Endothelial cell of umbilical vein (primary cell): ENCODE results near the gene GPR68. TPM values are rescaled to one million over a fixed set of nuclear protein-coding genes. Genes with fewer than 3 reads are reported as not detected.

Experiments used
- BruUV-seq: library from RNA; stranded (reverse); fragments of 400-500 nt; replicated peaks from 2 replicates; lab custom pipeline; 2021; lab: Mats Ljungman, UMichigan
- CTCF ChIA-PET: fragments of 300-600, 350-600 bp; sonication (Branson Sonifier 250); formaldehyde crosslinking; loops from one replicate; lab custom pipeline; 2021; ENCODE audit warnings: antibody characterized with exemption, inconsistent platforms; lab: Charles Lee
- POLR2A ChIA-PET: fragments of 300-600, 350-600 bp; sonication (Branson Sonifier 250); formaldehyde crosslinking; loops from one replicate; lab custom pipeline; 2021; ENCODE audit warnings: antibody characterized with exemption, inconsistent platforms; lab: Charles Lee
- DNase-seq: peaks from one replicate; pipeline ENCODE4 v3.0.0-alpha.2; 2011; ENCODE audit warnings: low read depth, low spot score
- FAIRE-seq: peaks from 2 replicates; lab custom pipeline; 2011; peaks lifted over from hg19 to GRCh38; lab: Jason Lieb, UNC
- H2AFZ ChIP-seq: 2 replicates; pipeline ENCODE4 v1.6.0; 2012; ENCODE audit warnings: low read depth, low read length, control low read depth, inconsistent platforms
- H3K27ac ChIP-seq: 2 replicates; pipeline ENCODE4 v1.5.1; 2011; ENCODE audit warnings: low read depth, mild to moderate bottlenecking, control low read depth, low read length, moderate library complexity; ENCODE audit not compliant: insufficient read depth
- H3K27me3 ChIP-seq, 2 experiments: 2 replicates each; pipeline versions ENCODE4 v1.6.0 to v1.6.1; 2011; ENCODE audit warnings: low read length in 2 of 2, mixed read lengths in 1 of 2; ENCODE audit not compliant: control insufficient read depth in 2 of 2, insufficient read depth in 2 of 2
- H3K36me3 ChIP-seq, 2 experiments: 2 replicates in 1 of 2; 3 replicates in 1 of 2; pipeline ENCODE4 v1.5.1; 2011; ENCODE audit warnings: low read length in 2 of 2, mild to moderate bottlenecking in 1 of 2, moderate library complexity in 1 of 2; ENCODE audit not compliant: control insufficient read depth in 2 of 2, insufficient read depth in 2 of 2; ENCODE audit errors: extremely low read depth in 1 of 2
- H3K4me1 ChIP-seq: 3 replicates; pipeline ENCODE4 v1.5.1; 2011; ENCODE audit warnings: mild to moderate bottlenecking, low read length; ENCODE audit not compliant: control insufficient read depth, insufficient read depth; ENCODE audit errors: extremely low read depth
- H3K4me2 ChIP-seq: 2 replicates; pipeline ENCODE4 v1.6.1; 2011; ENCODE audit warnings: low read length, control low read depth, mixed read lengths; ENCODE audit not compliant: insufficient read depth
- H3K4me3 ChIP-seq, 3 experiments: fragments of 200-600 bp in 1 of 3; sonication (generic), shearing (Covaris generic) in 1 of 3; replicated peaks in 1 of 3; 2 replicates each; pipeline ENCODE4 v1.5.1; 2011 to 2016; ENCODE audit warnings: control low read depth in 3 of 3, low read length in 3 of 3, mild to moderate bottlenecking in 2 of 3, inconsistent platforms in 1 of 3, low read depth in 1 of 3, moderate library complexity in 1 of 3; ENCODE audit not compliant: insufficient read depth in 1 of 3
- H3K79me2 ChIP-seq: 2 replicates; pipeline ENCODE4 v1.6.0; 2012; ENCODE audit warnings: low read length, inconsistent platforms; ENCODE audit not compliant: control insufficient read depth, insufficient read depth
- H3K9ac ChIP-seq: replicated peaks from 2 replicates; pipeline ENCODE3; 2011; ENCODE audit warnings: low read length, control low read depth; ENCODE audit not compliant: insufficient read depth; ENCODE audit errors: extremely low read depth
- H3K9me1 ChIP-seq: replicated peaks from 3 replicates; pipeline ENCODE4 v1.6.0; 2011; ENCODE audit warnings: mild to moderate bottlenecking, low read length; ENCODE audit not compliant: control insufficient read depth, insufficient read depth; ENCODE audit errors: extremely low read depth
- H3K9me3 ChIP-seq: replicated peaks from 2 replicates; pipeline ENCODE4 v1.5.1; 2012; ENCODE audit warnings: low read length, inconsistent platforms; ENCODE audit not compliant: control insufficient read depth, insufficient read depth
- H4K20me1 ChIP-seq: replicated peaks from 2 replicates; pipeline ENCODE3; 2011; ENCODE audit warnings: mild to moderate bottlenecking, low read length; ENCODE audit not compliant: control insufficient read depth, insufficient read depth; ENCODE audit errors: extremely low read depth
- EZH2 ChIP-seq: IDR thresholded peaks from 2 replicates; pipeline ENCODE4 v1.6.1; 2012; ENCODE audit warnings: borderline replicate concordance, low read depth, mild to moderate bottlenecking, moderate library complexity, low read length, inconsistent platforms; ENCODE audit not compliant: severe bottlenecking
- FOS ChIP-seq: IDR thresholded peaks from 2 replicates; pipeline ENCODE4 v1.6.1; 2011; ENCODE audit warnings: mild to moderate bottlenecking, low read length, moderate library complexity, borderline replicate concordance; ENCODE audit not compliant: insufficient read depth
- GATA2 ChIP-seq: IDR thresholded peaks from 2 replicates; pipeline ENCODE4 v1.7.0; 2011; ENCODE audit warnings: low read depth, mild to moderate bottlenecking, moderate library complexity, mixed read lengths, low read length; ENCODE audit not compliant: insufficient read length, insufficient read depth
- JUN ChIP-seq: IDR thresholded peaks from 2 replicates; pipeline ENCODE4 v1.6.1; 2011; ENCODE audit warnings: borderline replicate concordance, low read depth; ENCODE audit not compliant: insufficient read length, insufficient read depth
- MAX ChIP-seq: IDR thresholded peaks from 2 replicates; pipeline ENCODE4 v1.6.1; 2011; ENCODE audit not compliant: insufficient read depth, insufficient read length
- MYC ChIP-seq: IDR thresholded peaks from one replicate; pipeline ENCODE4 v1.6.1; 2011; ENCODE audit warnings: mild to moderate bottlenecking, low read depth, low read length
- POLR2AphosphoS5 ChIP-seq: IDR thresholded peaks from 2 replicates; pipeline ENCODE4 v1.6.1; 2012; ENCODE audit warnings: low read depth, mild to moderate bottlenecking, control low read depth, low read length, moderate library complexity; ENCODE audit not compliant: insufficient read depth
- dilution Hi-C: fragments of 300-500 bp; cut with MboI; formaldehyde crosslinking; loops from one replicate; pipeline ENCODE4 v1.15.0; 2019; ENCODE audit warnings: low sequenced_read_pairs; ENCODE audit not compliant: extremely low pct_ligation_motif_present
- intact Hi-C: fragments of 100-400 bp; cut with micrococcal nuclease; formaldehyde crosslinking; loops from one replicate; pipeline ENCODE4 v1.10.0; 2022
- polyA plus RNA-seq, 4 experiments: library from polyadenylated mRNA; depleted of rRNA in 3 of 4; stranded (reverse) in 3 of 4; unstranded in 1 of 4; fragments of >200 nt; gene quantifications; 2 replicates each; pipeline versions ENCODE4 v1.2.1 to v1.2.3, GENCODE V29; 2011 to 2012; ENCODE audit warnings: missing spikeins in 1 of 4
- total RNA-seq: library from RNA; stranded (reverse); gene quantifications from 2 replicates; pipeline ENCODE4 v1.2.3, GENCODE V29; 2021
- TF ChIP-seq, protein P1 (sequence below), 2 donors: IDR thresholded peaks; 1 replicate in 1 of 2; 2 replicates in 1 of 2; pipeline ENCODE4 v1.5.1; 2011; ENCODE audit warnings: low read length in 2 of 2, mild to moderate bottlenecking in 2 of 2, moderate library complexity in 2 of 2, control low read depth in 1 of 2, inconsistent platforms in 1 of 2, low read depth in 1 of 2; ENCODE audit not compliant: insufficient read depth in 1 of 2; ENCODE audit errors: extremely low read depth in 1 of 2

GPR68 gene
- total and polyA plus RNA-seq, 2 donors (not counting 3 experiments of a cell fraction or from before 2014, with no cell fraction given), result 0.24 to 0.36 TPM

- intact Hi-C loops, result no loop called here
- no peaks in the 10 kb centered on the region for H4K20me1 ChIP-seq
- no peaks in the 10 kb centered on the region for H3K79me2 ChIP-seq
- H3K4me3 ChIP-seq, result no peak overlapping the region
- H3K9ac ChIP-seq, result no peak overlapping the region
- BruUV-seq, result no TSS peak
- DNase-seq (no peak), FAIRE-seq (no peak)
- H2AFZ ChIP-seq, result no peak overlapping the region
- dilution Hi-C loops, result no loop called here
- ChIA-PET POLR2A (interaction anchor here (0.6 kb wide), 1 partner anchor 23 kb away, joined by 3 read pairs; no protein-coding TSS in a partner anchor), CTCF (interaction anchor here (1.1 kb wide), 1 partner anchor 39 kb away, joined by 5 read pairs; no protein-coding TSS in a partner anchor)
- peaks cover 10% of the 10 kb centered on the region for H3K4me1 ChIP-seq
- H3K4me2 ChIP-seq, result no peak overlapping the region
- H3K27me3 ChIP-seq, result no peaks in the 10 kb centered on the region
- H3K27ac ChIP-seq, result no peak overlapping the region
- H3K9me1 ChIP-seq, result no peaks in the 10 kb centered on the region
- TF ChIP-seq EZH2 (no peak), MYC (no peak), GATA2 (no peak), FOS (no peak), JUN (no peak), POLR2AphosphoS5 (no peak), MAX (no peak)
- TF ChIP-seq, protein P1, sequence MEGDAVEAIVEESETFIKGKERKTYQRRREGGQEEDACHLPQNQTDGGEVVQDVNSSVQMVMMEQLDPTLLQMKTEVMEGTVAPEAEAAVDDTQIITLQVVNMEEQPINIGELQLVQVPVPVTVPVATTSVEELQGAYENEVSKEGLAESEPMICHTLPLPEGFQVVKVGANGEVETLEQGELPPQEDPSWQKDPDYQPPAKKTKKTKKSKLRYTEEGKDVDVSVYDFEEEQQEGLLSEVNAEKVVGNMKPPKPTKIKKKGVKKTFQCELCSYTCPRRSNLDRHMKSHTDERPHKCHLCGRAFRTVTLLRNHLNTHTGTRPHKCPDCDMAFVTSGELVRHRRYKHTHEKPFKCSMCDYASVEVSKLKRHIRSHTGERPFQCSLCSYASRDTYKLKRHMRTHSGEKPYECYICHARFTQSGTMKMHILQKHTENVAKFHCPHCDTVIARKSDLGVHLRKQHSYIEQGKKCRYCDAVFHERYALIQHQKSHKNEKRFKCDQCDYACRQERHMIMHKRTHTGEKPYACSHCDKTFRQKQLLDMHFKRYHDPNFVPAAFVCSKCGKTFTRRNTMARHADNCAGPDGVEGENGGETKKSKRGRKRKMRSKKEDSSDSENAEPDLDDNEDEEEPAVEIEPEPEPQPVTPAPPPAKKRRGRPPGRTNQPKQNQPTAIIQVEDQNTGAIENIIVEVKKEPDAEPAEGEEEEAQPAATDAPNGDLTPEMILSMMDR (IDR thresholded peaks at IDR 0.05; ENCODE audit: extremely low read depth in 1 of 2, insufficient read depth in 1 of 2, low read depth in 1 of 2, low read length in 2 of 2), result no peak
- peaks cover 0 to 14% of the 10 kb centered on the region in 2 experiments for H3K36me3 ChIP-seq
- no peaks in the 10 kb centered on the region for H3K9me3 ChIP-seq
These were observed 27.7 kb downstream of the GPR68 start for GRCh38 chr14:91216731-91217226.
